ENCODE data around the gene UBE2E2.

The UBE2E2 gene

DNA sequence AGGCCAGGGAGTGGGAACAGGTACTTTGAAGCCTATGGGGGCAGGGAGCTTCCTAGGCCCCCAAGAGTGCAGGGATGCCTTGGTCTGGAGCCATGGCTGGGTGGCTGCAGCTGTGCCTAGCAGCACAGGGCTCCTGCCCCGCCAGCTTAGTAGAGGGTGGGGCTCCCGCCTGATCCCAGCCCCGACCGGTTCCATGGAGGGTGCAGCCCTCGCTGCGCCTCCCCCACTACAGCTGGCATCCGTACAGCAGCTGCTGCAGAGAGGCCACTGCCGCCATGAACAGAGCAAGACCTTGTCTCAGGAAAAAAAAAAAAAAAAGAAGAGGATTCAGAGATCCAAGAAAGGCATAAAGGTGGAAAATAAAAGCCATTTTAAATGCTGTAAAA is 277.2 kb downstream of the UBE2E2 start:
- DNase-seq (ENCODE audit: low read depth in 2 of 2), result no peak

DNA sequence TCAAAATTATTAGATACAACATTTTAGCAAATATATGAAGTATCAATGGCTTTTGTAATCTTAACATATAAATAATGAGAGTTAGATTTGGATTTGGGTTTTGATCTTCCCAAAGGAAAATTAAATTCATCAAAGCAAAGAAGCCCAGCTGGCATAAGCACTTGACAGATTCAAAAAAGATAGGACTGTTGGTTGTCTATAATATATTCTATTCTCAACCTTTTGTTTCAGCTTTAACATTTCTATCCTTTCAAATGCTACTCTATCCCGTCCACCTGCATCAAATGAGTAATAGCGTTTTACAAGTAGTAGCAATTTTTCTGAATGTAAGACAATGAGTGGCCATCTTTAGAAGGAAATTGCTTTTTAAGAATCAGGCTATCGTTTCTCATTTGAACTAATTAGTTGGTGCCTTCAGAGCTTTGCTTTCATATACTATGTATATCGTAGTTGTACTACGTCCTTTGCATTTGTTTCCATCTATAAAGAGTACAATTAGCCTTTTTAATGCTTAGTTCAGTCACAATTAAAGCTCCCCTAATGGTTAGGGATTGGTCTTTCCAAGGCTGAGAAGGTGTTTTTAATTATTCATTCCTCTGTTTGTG is 278.0 kb downstream of the UBE2E2 start:
- DNase-seq (ENCODE audit: low read depth in 2 of 2), result no peak

DNA sequence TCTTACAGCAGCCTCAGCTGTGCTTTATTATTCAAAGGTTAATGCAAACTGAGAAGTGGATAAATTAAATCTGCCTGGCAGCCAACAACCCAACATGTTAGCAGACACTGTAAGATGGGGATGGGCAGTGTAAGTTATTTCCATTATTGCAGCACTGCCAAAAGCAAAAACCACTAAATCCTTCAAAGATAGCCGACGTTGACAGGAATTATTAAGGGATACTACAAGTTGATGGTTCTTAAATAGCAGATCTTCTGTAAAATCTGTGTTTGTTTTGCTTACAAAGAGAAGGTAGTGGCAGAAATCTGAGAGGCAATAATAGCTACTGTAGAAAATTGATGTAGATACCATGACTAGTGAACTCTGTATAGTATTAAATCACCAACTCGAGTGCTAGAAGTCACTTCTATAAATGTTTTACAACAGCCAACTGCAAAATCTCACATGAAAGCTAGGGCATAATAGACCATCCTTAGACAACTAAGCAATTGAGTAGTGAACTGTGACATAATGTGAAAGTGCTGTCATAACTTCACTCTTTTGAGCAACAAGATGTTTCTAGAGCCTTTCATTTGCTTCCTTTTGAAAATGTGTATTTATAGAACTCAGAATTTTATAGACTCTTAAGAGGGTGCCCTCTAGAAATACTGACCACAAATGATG is 278.6 kb downstream of the UBE2E2 start:
- DNase-seq (ENCODE audit: low read depth in 2 of 2), result no peak

DNA sequence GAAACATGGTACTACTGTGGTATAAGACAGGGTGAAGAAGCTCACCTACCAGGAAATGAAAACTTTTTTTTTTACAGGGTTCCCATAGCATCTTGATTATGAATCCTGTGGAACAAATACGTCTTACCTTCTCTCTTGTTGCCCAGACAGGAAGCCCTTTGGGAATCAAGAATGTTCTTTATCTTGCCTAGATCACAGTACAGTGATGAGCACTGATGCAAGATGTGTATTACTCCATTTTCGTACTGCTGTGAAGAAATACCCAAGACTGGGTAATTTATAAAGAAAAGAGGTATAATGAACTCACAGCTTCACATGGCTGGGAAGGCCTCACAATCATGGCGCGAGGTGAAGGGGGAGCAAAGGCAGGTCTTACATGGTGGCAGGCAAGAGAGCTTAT is 281.3 kb downstream of the UBE2E2 start:
- DNase-seq (ENCODE audit: low read depth in 2 of 2), result no peak

DNA sequence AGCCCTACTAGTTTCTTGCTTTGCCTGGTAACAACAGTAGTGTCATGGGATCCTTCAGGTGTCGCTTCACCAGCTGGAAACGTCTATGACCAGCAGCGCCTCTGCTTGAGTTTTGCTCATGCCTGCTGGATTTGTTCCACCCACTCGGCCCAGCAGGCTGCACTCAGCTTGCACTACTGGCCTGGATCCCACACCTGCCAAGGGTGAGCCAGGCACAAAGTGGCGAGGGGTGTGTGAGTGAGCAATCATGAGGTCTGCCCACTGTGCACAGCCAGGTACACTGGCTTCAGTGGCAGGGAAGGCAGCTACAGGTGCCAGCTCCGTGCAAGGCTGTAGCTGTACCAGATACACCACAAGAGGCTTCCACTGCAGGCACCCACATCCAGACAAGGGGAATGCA is 282.8 kb downstream of the UBE2E2 start:
- DNase-seq (ENCODE audit: low read depth in 2 of 2), result no peak

DNA sequence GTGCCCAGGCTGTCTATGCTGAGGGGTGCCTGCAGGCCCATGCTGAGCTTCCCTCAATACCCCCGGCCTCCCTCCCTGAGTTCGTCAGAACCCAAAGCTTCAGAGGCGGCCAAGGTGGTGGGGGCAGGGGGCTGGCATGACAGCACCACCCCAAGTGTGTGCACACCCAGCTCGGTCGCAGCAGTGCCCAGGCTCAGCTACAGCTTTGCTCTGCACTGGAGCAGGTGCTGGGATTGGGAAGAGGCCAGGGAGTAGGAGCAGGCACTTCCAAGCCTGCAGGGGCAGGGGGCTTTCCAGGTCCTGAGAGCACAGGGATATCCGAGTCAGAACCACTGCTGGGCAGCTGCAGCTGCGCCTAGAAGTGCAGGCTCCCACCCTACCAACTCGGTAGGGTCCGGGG is 283.9 kb downstream of the UBE2E2 start:
- no peak for DNase-seq (ENCODE audit: low read depth in 2 of 2)

DNA sequence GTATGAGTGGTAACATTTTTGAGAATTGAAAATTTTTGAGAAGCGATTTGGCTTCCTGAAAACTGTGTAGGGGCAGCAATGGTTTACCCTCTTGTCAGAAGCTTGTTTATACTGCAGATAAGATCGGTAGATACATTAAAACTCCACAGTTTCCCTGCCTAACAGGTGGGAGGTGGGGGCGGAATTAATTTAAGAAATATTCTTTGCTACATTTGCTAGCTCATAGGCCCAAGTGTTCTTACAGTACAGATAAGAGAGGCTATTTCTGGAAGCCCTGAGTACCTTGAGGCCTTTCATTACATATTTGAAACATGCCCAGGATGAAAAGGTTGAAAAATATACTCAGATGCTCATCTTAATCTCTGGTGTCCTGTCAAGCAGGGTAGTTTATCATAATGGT is 285.5 kb downstream of the UBE2E2 start:
- no peak for DNase-seq (ENCODE audit: low read depth in 2 of 2)

DNA sequence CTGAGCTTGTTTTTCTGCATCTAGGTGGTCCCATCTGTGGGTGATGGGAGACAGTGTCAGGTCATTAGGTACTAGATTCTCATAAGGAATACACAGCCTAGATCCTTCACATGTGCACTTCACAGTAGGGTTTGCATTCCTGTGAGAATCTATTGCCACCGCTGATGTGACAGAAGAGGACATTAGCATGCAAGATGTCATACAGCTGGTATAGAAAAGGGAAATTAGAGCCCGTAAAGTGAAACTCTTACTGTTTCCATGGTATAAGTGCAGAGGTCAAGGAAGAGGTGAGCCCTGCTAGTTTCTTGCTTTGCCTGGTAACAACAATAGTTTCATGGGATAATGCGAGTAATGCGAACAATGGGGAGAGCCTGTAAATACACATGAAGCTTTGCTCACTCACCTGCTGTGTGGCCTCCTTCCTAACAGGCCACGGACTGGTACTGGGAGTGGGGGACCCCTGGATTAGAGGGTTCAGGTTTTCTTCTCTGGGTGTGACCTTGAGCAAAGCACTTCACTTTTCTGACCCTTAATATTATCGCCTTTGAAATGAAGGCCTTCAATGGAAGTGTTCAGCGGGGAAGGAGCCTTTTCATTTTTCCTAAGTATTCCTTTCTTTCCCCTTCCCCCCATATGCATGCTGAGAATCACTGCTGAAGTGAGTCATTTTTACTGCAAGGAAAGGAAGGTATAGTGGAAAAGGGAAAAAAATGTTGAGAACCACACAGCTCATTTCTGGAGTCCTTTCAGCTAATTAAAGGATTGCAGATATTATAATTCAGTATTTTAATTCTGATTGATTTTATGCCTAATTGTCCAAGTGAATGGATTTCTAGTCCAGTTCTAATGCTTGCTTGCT is 286.4 kb downstream of the UBE2E2 start:
- DNase-seq (ENCODE audit: low read depth in 2 of 2), result no peak

DNA sequence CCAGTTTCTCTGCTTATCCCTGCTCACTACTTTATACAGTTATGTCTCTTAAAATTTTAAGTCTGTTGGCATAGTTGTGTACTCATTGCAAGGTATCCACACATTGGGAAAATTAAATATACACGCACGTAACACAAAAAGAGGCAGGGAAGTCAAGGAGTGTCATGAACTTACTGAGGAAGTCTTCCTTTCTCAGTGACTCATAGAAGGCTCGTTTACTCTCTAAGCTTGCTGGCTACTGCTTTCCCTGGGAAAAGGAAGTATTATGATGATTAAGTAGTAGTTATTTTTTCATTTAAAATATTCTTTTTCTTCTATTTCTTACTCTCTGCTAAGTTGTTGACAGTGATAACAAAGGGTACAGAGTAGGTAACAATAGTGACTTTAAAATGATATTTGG is 287.3 kb downstream of the UBE2E2 start:
- DNase-seq (ENCODE audit: low read depth in 2 of 2), result no peak

DNA sequence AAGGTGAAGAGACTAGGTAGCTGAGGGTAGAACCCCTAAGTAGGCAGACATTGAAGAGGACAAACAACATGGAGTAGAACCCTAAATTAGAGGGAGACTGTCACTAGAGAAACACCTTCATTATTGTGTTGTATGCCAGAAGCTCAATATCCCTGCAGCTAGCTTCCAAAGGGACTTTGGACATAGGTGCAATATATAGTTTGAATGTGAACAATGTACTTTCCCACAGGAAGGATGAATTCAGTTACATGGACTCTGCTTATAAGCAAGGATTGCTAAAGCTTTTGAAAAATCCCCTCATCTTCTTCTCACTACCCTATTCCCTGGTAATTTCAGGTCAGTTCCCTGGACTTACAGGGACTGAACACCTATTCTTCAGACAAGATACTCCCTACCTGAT is 288.9 kb downstream of the UBE2E2 start:
- no peak for DNase-seq (ENCODE audit: low read depth in 2 of 2)

DNA sequence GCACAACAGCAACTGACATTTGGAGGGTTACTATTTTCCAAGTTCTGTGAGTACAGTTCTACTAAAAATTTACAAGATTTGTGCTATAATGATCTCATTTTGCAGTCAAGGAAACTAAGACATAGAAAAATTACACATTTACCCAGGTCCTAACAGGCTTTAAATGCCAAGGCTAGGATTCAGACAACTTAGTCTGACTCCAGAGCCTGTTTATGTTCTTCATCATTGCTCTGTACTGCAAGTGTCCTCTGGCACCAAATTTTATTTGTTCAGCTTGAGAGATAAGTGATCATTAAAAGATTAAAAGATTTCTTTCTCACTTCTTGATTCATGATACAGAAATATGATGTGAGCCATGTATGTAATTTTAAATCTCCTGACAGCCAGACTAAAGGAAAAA is 290.8 kb downstream of the UBE2E2 start:
- DNase-seq (ENCODE audit: low read depth in 2 of 2), result no peak

DNA sequence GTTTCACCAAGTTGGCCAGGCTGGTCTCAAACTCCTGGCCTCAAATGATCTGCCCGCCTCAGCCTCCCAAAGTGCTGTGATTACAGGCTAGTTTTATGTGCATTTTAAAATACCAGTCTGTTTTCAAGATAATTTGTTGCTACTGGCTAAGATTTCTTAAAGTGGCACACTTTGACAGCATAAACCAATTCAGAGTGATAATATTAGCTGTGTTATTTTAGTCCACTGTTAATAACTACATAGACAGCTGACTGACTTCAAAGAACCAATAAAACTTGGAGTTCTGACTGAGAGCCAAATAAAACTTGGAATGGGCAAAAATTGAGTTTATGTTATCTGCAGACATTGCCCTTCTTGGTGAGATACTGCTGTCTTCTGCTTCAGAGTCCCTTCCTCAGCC is 291.8 kb downstream of the UBE2E2 start:
- DNase-seq (ENCODE audit: low read depth in 2 of 2), result no peak

DNA sequence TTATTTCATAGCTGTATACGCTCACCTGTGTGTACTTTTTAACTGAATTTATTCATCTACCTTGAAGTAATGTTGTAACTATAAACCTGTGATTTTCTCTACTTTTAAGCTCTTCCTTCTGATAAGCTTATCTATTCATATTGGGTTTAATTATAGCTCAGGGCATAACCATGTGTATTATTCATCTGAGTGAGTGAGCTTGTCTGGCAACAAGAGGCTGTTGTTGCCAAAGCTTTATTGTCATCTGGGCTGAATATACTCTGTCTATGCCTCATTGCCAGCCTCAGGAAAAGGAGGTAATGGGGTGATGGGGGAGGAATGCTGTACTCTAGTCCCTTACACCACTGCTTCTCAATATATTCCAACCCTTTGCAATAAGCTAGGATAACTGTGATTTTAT is 292.4 kb downstream of the UBE2E2 start:
- DNase-seq (ENCODE audit: low read depth in 2 of 2), result no peak

DNA sequence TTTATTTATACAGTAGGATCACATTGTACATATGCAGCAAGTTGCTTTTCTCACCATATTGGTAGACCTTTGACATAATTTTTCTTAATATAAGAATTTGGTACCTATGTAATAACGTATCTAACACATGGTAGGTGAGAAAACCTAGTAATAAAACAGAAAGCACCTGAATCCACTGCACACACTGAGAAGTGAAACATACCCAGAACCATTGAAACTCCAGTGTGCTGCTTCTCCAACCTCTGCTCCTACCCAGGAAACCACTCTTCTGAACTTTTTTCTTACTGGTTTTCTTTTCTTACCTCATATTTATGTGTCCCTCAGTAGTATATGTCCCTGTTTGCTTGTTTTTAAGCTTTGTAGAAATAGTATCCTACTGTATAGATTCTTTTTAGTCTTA is 293.0 kb downstream of the UBE2E2 start:
- DNase-seq (ENCODE audit: low read depth in 2 of 2), result no peak

DNA sequence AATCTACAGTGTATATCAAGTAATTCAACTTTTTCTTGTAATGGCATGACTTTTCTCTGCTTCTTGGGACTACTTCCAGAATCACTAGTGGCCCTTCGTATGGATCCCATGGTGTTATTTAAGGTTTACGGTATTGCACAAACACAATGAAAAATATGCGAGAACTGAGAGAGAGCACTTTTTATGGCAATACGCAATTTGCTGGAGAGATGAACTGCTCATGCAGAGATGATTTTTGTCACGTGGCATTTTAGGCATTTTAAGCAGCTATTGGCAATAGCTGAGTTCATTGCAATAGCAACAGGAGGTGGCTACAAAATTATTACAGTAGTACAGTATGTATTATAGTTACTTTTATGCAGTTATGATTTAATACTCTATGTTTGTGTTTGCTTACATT is 294.0 kb downstream of the UBE2E2 start:
- no peak for DNase-seq (ENCODE audit: low read depth in 2 of 2)

DNA sequence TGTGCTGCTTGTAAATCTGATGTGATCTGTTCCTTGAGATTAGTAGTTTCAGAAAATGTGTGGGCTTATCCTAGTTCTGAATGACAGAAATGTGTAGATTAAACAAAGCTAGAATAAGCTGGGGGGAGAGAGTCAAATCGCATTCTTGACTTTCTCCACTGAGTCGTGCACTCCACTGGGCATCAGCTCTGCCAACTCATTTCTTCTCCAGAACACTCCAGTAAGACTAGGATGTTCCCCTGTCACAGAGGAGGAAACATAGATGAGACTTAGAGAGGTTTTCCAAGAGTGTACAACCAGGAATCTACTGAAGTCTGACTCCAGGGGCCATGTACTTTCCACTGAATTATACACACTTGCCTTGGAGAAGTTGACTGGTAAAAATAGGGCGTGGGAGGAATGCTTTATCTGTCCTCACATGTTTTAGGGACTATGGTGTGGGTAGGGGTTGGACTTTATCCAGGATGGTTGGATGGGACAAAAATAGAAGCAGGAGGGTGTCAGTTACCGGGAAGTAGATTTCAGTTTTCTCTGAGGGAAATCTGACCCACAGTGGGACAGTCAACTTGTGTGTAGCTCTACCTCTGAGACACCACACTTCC is 298.2 kb downstream of the UBE2E2 start:
- no peak for DNase-seq (ENCODE audit: low read depth in 2 of 2)

DNA sequence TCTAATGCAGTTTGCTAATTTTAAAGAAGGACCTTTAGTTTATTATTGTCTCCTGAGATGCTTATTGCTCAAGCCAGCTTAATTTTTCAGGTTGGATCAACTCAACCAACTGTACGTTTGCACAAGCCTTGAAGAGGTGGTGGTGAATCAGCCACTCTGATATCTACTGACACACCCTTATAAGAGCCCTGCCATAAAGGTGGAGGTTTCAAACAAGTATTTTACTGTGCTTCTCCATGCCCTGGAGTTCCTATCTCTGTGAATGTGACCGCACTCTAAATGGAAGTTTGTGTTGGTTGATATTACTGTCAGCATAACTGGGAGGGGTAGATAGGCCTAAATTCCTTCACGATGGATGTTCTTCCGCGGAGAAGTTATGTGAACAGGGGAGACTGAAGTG is 305.3 kb downstream of the UBE2E2 start:
- DNase-seq (ENCODE audit: low read depth in 2 of 2), result no peak

DNA sequence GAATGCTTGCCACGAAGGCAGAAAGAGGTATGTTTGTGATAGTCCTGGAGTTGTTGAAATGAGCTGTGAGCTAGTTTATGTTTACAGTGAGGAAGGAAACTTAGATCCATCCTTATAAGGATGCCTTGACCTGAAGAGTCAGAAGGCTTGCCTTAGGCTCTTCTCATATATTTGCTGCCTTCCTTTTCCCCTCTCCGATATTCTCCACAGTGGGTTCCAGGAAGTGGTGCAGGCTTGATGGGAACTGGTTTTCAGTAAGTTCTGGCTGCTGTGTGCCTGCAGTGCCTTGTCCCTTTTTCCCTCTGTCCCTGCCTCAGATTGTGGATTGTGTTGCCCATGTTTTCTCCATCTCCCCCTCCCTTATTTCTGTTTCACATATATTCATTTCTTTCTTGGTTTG is 315.3 kb downstream of the UBE2E2 start:
- no peak for DNase-seq (ENCODE audit: low read depth in 2 of 2)

DNA sequence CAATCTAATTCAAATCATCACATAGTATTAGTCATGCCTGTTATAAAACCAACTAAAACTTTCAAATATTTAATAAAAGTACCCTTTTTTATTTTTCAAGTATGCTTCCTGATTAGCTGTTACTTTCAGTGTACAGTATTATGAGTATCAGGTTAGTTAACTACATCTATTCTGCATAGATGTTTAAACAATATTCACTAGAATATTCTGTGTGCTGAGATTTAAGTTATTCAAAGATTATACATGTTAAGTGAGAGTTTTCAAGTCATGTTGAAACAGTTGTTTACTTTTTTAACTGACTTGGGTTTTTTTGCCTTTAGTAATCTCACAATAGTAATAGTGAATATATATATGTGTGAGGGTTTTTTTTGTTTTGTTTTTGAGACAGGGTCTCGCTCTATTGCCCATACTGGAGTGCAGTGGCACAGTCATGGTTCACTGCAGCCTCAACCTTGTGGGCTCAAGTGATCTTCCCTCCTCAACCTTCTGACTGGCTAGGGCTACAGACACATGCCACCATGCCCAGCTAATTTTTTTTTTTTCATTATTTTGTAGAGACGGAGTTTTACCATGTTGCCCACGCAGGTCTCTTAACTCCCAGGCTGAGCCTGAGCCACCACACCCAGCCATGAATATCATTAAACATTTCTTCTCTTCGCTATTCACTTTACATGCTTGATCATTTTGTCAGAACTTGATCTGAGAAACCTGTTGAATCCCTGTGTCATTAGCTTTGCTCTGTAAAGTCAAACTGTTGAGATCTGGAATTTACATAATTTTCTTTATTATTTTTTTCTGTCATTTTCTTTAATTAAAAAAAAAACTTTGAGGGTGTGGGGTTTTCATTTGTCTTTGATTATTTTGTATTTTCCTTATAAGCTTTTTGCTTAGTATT is 316.4 kb downstream of the UBE2E2 start:
- DNase-seq (ENCODE audit: low read depth in 2 of 2), result no peak

DNA sequence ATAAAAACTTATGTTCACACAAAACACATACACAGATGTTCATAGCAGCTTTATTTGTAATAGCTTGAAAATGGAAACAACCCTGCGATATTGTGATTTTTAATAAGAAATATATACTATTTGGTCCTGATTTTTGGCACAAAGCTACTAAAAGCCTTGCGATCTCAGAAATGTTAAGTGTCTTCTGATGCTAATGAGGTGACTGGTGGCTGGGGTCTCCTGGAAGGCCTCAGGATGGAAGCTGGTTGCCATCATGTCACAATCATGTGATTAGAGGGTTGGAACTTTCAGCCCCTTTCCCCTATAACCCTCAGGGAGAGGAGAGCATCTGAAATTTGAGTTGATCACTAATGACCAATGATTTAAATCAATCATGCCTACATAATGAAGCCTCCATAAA is 324.2 kb downstream of the UBE2E2 start:
- DNase-seq (ENCODE audit: low read depth in 2 of 2), result no peak

DNA sequence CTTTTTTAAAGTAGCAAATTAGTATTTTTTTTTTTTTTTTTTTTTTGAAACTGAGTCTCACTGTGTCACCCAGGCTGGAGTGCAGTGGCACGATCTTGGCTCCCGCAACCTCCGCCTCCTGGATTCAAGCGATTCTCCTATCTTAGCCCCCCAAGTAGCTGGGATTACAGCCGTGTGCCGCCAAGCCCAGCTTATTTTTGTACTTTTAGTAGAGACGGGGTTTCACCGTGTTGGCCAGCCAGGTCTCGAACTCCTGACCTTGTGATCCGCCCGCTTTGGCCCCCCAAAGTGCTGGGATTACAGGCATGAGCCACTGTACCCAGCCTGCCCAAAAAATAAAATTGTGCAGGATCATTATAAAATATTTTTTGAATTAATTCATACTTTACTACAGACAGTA is 330.5 kb downstream of the UBE2E2 start:
- DNase-seq (ENCODE audit: low read depth in 2 of 2), result no peak

DNA sequence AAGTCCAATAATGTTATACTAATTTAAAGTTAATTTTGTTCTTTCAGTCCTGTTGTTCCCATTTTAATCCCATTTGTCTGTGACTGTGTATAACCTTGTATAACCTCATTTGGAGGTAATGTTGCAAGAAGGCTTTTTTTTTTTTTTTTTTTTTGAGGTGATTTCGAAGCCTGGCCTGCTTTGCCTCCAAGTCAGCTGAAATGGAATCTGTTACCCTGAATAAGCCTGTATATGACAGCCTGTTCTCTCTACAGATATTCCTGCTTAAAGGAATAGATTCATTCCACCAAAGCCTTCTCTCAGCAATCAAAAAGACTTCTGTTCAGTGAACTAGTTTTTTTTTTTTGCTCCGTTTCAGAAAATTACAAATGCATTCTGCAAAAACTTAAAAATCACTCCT is 330.9 kb downstream of the UBE2E2 start:
- no peak for DNase-seq (ENCODE audit: low read depth in 2 of 2)
